CD14-positive monocyte (primary cell): ENCODE measurements around the gene NRG3. TPM values are rescaled to one million over a fixed set of nuclear protein-coding genes. Genes with fewer than 3 reads are reported as not detected.

ENCODE experiments used
- DNase-seq, 3 donors: peaks; one replicate each; pipeline ENCODE4 v3.0.0-alpha.2; 2011 to 2022
- H2AFZ ChIP-seq: 2 replicates; pipeline ENCODE4 v1.6.0; 2012; ENCODE audit warnings: mild to moderate bottlenecking, low read depth, low read length, inconsistent platforms; ENCODE audit not compliant: insufficient read depth, poor library complexity, severe bottlenecking
- H3K27ac ChIP-seq, 2 donors: 1 replicate in 1 of 2; 2 replicates in 1 of 2; pipeline ENCODE4 v1.5.1; 2012 to 2013; ENCODE audit warnings: low read length in 2 of 2, control low read depth in 1 of 2, inconsistent platforms in 1 of 2, low read depth in 1 of 2, mild to moderate bottlenecking in 1 of 2
- H3K27me3 ChIP-seq, 2 donors: one replicate each; pipeline versions ENCODE4 v1.6.0 to v1.6.1; 2011 to 2013; ENCODE audit warnings: low read length in 2 of 2; ENCODE audit not compliant: control insufficient read depth in 2 of 2, insufficient read depth in 2 of 2
- H3K36me3 ChIP-seq, 2 donors: replicated peaks in 1 of 2; 1 replicate in 1 of 2; 2 replicates in 1 of 2; pipeline versions ENCODE4 v1.5.1 to v1.6.1; 2012 to 2013; ENCODE audit warnings: low read length in 2 of 2, control low read depth in 1 of 2, inconsistent platforms in 1 of 2, mild to moderate bottlenecking in 1 of 2; ENCODE audit not compliant: insufficient read depth in 2 of 2, control insufficient read depth in 1 of 2
- H3K4me1 ChIP-seq, 2 donors: 1 replicate in 1 of 2; 2 replicates in 1 of 2; pipeline versions ENCODE4 v1.5.1 to v1.6.1; 2012 to 2013; ENCODE audit warnings: low read length in 2 of 2, control low read depth in 1 of 2, inconsistent platforms in 1 of 2, mild to moderate bottlenecking in 1 of 2, moderate library complexity in 1 of 2; ENCODE audit not compliant: insufficient read depth in 2 of 2, control insufficient read depth in 1 of 2
- H3K4me2 ChIP-seq: replicated peaks from 2 replicates; pipeline ENCODE3; 2012; ENCODE audit warnings: low read length, moderate library complexity, mild to moderate bottlenecking; ENCODE audit not compliant: poor library complexity, severe bottlenecking; ENCODE audit errors: extremely low read depth
- H3K4me3 ChIP-seq, 3 experiments: fragments of 200-600 bp in 1 of 3; sonication (generic) in 1 of 3; replicated peaks in 1 of 3; 1 replicate in 2 of 3; 2 replicates in 1 of 3; pipeline ENCODE4 v1.5.1; 2011 to 2013; ENCODE audit warnings: low read length in 3 of 3, mild to moderate bottlenecking in 3 of 3, control low read depth in 2 of 3, low read depth in 2 of 3, inconsistent platforms in 1 of 3, moderate library complexity in 1 of 3
- H3K79me2 ChIP-seq: 2 replicates; pipeline ENCODE4 v1.6.0; 2012; ENCODE audit warnings: mild to moderate bottlenecking, control low read depth, inconsistent platforms, low read length, moderate library complexity; ENCODE audit not compliant: insufficient read depth
- H3K9ac ChIP-seq: 2 replicates; pipeline ENCODE4 v1.6.0; 2017; ENCODE audit warnings: low read length, mild to moderate bottlenecking; ENCODE audit not compliant: insufficient read depth, poor library complexity, severe bottlenecking
- H3K9me3 ChIP-seq, 2 donors: replicated peaks in 1 of 2; 1 replicate in 1 of 2; 2 replicates in 1 of 2; pipeline versions ENCODE4 v1.5.1 to v1.6.1; 2012 to 2013; ENCODE audit warnings: low read length in 2 of 2, control low read depth in 1 of 2; ENCODE audit not compliant: control insufficient read depth in 1 of 2, insufficient read depth in 1 of 2
- H4K20me1 ChIP-seq: 2 replicates; pipeline ENCODE4 v1.6.0; 2012; ENCODE audit warnings: mild to moderate bottlenecking, low read length, control low read depth, moderate library complexity; ENCODE audit not compliant: insufficient read depth
- H3K27ac Mint-ChIP-seq, 7 donors: one replicate each; pipeline ENCODE4 v1.8.0; 2020; ENCODE audit warnings: mild to moderate bottlenecking in 7 of 7, mixed read lengths in 7 of 7, moderate library complexity in 6 of 7, inconsistent platforms in 2 of 7
- H3K27me3 Mint-ChIP-seq, 3 donors: one replicate each; pipeline ENCODE4 v1.8.0; 2021 to 2022; ENCODE audit warnings: low read depth in 3 of 3, mild to moderate bottlenecking in 3 of 3, mixed read lengths in 3 of 3, moderate library complexity in 3 of 3, inconsistent platforms in 1 of 3
- H3K36me3 Mint-ChIP-seq, 2 donors: one replicate each; pipeline ENCODE4 v1.8.0; 2020; ENCODE audit warnings: mixed read lengths in 2 of 2, inconsistent platforms in 1 of 2, mild to moderate bottlenecking in 1 of 2
- H3K4me1 Mint-ChIP-seq: one replicate; pipeline ENCODE4 v1.8.0; 2020; ENCODE audit warnings: mild to moderate bottlenecking, mixed read lengths
- H3K4me3 Mint-ChIP-seq, 2 donors: one replicate each; pipeline ENCODE4 v1.8.0; 2020; ENCODE audit warnings: mild to moderate bottlenecking in 2 of 2, mixed read lengths in 2 of 2, moderate library complexity in 1 of 2
- H3K9me3 Mint-ChIP-seq, 7 donors: one replicate each; pipeline ENCODE4 v1.8.0; 2020 to 2022; ENCODE audit warnings: mixed read lengths in 7 of 7, mild to moderate bottlenecking in 6 of 7, moderate library complexity in 6 of 7, inconsistent platforms in 2 of 7
- WGBS: methylation state at CpG from one replicate; pipeline ENCODE4 v1.1.5; 2013; ENCODE audit warnings: missing lambda C conversion rate; ENCODE audit not compliant: insufficient coverage; 5-methylcytosine and 5-hydroxymethylcytosine counted together
- intact Hi-C, 2 donors: fragments of 100-400 bp; cut with micrococcal nuclease; formaldehyde crosslinking; loops; one replicate each; pipeline versions ENCODE4 v1.15.0 to v1.15.1; 2023
- polyA plus RNA-seq, 3 donors: library from polyadenylated mRNA; depleted of rRNA in 1 of 3; unstranded in 2 of 3; stranded (reverse) in 1 of 3; fragments of 300-500 nt in 2 of 3; fragments of >200 nt in 1 of 3; fragmentation: Illumina TruSeq in 2 of 3; gene quantifications; 1 replicate in 2 of 3; 2 replicates in 1 of 3; pipeline ENCODE4 v1.2.3, GENCODE V29; 2012 to 2021
- TF ChIP-seq, protein P1 (sequence below): fragments of 200-600 bp; IDR thresholded peaks from one replicate; pipeline ENCODE4 v1.8.0; 2022; ENCODE audit warnings: antibody characterized with exemption, mild to moderate bottlenecking

The NRG3 gene
- polyA plus RNA-seq, 3 donors = not detected

DNA sequence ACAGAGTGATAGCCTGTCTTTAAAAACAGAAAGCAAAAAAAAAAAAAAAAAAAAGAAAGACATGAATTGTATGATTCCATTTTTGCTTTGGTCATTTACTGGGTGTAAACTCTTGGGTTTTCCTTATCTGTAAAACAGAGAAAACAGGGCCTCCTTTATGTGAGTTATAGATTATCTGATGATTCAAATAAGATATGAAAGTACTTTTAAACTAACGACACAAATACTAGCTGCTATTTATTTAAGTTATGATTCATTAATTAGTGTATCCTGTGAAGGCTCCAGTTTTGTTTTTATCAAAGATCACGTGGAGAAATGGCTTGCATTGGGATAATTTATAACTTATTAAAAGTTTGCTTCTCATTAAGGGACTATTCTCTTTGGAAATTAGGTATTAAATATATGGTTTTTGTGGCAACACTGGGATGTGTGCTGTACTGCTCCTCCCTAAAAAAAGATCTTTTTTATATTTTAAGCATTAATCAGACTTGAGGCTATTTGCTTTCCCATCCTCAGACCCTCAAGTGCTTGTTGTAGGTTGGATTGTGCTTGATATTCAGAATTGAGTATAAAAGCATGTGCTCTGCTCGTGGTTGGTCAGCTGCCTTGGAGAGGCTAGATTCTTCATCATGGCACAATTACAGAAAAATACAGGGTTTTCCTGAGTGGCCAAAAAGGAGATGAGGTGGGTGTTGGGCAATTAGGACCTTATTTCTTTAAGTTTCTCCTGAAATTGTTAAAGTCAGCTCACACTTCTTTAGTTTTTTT, 39.9 kb downstream of the NRG3 start:
- TF ChIP-seq, protein P1, sequence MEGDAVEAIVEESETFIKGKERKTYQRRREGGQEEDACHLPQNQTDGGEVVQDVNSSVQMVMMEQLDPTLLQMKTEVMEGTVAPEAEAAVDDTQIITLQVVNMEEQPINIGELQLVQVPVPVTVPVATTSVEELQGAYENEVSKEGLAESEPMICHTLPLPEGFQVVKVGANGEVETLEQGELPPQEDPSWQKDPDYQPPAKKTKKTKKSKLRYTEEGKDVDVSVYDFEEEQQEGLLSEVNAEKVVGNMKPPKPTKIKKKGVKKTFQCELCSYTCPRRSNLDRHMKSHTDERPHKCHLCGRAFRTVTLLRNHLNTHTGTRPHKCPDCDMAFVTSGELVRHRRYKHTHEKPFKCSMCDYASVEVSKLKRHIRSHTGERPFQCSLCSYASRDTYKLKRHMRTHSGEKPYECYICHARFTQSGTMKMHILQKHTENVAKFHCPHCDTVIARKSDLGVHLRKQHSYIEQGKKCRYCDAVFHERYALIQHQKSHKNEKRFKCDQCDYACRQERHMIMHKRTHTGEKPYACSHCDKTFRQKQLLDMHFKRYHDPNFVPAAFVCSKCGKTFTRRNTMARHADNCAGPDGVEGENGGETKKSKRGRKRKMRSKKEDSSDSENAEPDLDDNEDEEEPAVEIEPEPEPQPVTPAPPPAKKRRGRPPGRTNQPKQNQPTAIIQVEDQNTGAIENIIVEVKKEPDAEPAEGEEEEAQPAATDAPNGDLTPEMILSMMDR = no peak
- Mint-ChIP-seq H3K4me3 (no peak overlapping the region), H3K9me3 (peaks cover 0 to 3% (median 0%) of the 10 kb centered on the region in 7 donors)

DNA sequence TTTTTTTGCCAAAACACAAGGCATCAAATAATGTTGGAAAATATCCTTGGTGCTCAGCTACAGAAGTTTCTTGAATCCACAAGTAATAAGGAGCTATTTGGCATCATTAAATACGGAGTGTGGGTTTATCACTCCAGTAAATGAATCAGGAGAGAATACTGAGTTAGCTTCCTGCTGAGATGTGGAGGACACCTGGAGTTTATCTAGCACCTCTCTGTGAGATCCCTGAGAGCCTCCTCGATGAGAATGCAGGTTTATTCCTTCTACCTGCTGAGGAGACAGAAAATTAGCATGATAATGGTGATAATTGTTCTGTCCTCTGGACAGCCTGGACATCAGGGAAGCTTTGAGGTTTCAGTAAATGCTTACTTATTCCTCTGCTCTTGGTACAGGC, 40.5 kb downstream of the NRG3 start:
- Histone ChIP-seq H3K9me3 (no peaks in the 10 kb centered on the region), H3K4me1 (no peaks in the 10 kb centered on the region), H3K27ac (no peak overlapping the region), H3K9ac (no peak overlapping the region), H3K4me2 (no peak overlapping the region), H4K20me1 (no peaks in the 10 kb centered on the region), H3K36me3 (no peaks in the 10 kb centered on the region), H3K4me3 (no peak overlapping the region), H2AFZ (no peak overlapping the region), H3K27me3 (no peaks in the 10 kb centered on the region), H3K79me2 (no peaks in the 10 kb centered on the region)
- H3K36me3 Mint-ChIP-seq = no peaks in the 10 kb centered on the region
- no peak overlapping the region for H3K27ac Mint-ChIP-seq
- H3K9me3 Mint-ChIP-seq = peaks cover 0 to 3% (median 0%) of the 10 kb centered on the region in 7 donors
- H3K27me3 Mint-ChIP-seq = no peaks in the 10 kb centered on the region
- H3K4me1 Mint-ChIP-seq = no peaks in the 10 kb centered on the region
- TF ChIP-seq, protein P1 = no peak
- H3K4me3 Mint-ChIP-seq = no peak overlapping the region
- intact Hi-C loops = no loop called here
- WGBS = 42% methylated on average over 2 of the region's 2 CpGs
- DNase-seq = no peak

More for the DNA sequence above, 39.9 kb downstream of the NRG3 start:
- no peak overlapping the region for H3K27ac ChIP-seq
- no peaks in the 10 kb centered on the region for H3K27me3 ChIP-seq
- H4K20me1 ChIP-seq = no peaks in the 10 kb centered on the region
- no peak overlapping the region for H3K4me3 ChIP-seq
- no peak for DNase-seq
- H3K4me1 Mint-ChIP-seq = no peaks in the 10 kb centered on the region
- H3K4me1 ChIP-seq = no peaks in the 10 kb centered on the region
- H3K9me3 ChIP-seq = no peaks in the 10 kb centered on the region
- H3K79me2 ChIP-seq = no peaks in the 10 kb centered on the region
- H3K4me2 ChIP-seq = no peak overlapping the region
- no peak overlapping the region for H2AFZ ChIP-seq
- H3K9ac ChIP-seq = no peak overlapping the region
- no peaks in the 10 kb centered on the region for H3K27me3 Mint-ChIP-seq
- intact Hi-C loops = no loop called here
- no peaks in the 10 kb centered on the region for H3K36me3 ChIP-seq
- H3K36me3 Mint-ChIP-seq = no peaks in the 10 kb centered on the region
- WGBS = no CpG with 5 or more reads among the region's 3 CpGs
- no peak overlapping the region for H3K27ac Mint-ChIP-seq
